NT2/D1 (cell line): Measurements from ENCODE around the gene GGA1.

Experiments used
- YY1 ChIP-seq: IDR thresholded peaks from 2 replicates; pipeline ENCODE4 v1.6.1; 2011; ENCODE audit not compliant: insufficient read length, insufficient read depth
- ZNF274 ChIP-seq: IDR thresholded peaks from 2 replicates; pipeline ENCODE4 v1.6.1; 2011; ENCODE audit warnings: mild to moderate bottlenecking, low read depth, low read length

DNA sequence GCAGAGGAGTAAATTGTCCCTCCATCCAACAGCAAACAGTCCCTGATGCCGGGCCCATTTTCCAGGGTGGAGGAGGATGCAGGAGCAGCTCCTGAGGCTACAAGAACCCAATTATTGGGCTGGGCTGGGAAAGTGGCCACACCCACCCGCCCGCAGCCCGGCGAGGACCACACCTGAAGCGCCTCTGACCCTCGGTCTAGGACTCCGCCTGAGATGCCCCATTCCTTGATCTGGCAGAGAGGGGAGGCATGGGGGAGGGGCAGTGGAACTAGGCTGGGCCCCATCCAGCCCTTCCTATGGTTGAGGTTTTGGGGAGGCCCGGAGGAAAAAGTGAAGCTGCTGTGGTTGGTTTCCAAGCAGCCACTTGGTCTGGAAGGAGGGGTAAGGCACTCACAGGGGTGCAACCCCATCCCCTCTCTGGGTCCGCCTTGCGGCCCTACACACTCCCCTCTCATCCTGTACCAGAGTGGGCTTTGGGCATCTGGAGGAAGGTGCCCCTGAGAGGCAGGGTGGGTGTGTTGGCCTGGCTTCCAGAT is 64.4 kb downstream of the GGA1 start:
- no peak for TF ChIP-seq YY1
- TF ChIP-seq ZNF274, result no peak
